HCT116 (cell line): Measurements from ENCODE around the gene FOXA2. TPM values are rescaled to one million over a fixed set of nuclear protein-coding genes. Genes with fewer than 3 reads are reported as not detected.

ENCODE experiments used
- ATAC-seq: fragments of 200-7000 bp; cut with Tn5 transposase; 2 replicates; pipeline ENCODE4 v1.9.1; 2020; ENCODE audit warnings: mild to moderate bottlenecking, moderate library complexity
- BruUV-seq: library from RNA; stranded (reverse); fragments of 400-500 nt; replicated peaks from 2 replicates; lab custom pipeline; 2021; lab: Mats Ljungman, UMichigan
- CTCF ChIA-PET: fragments of 300-600 bp; sonication (Branson Sonifier 250); formaldehyde crosslinking; loops from one replicate; lab custom pipeline; 2021; ENCODE audit warnings: antibody characterized with exemption; lab: Charles Lee
- POLR2A ChIA-PET: fragments of 300-600, 350-600 bp; sonication (Branson Sonifier 250); formaldehyde crosslinking; loops from one replicate; lab custom pipeline; 2021; ENCODE audit warnings: antibody characterized with exemption; lab: Charles Lee
- RAD21 ChIA-PET, 2 experiments: fragments of 300-600 bp; sonication (Branson Sonifier 250); formaldehyde crosslinking; loops; one replicate each; lab custom pipeline; 2023; ENCODE audit warnings: low total read pairs in 2 of 2; ENCODE audit not compliant: uncharacterized antibody in 2 of 2, unreplicated experiment in 2 of 2, low non-redundant PET in 1 of 2; lab: Charles Lee
- DNase-seq: peaks from one replicate; pipeline ENCODE4 v3.0.0-alpha.2; 2010; ENCODE audit warnings: low read depth, low spot score
- H2AFZ ChIP-seq: fragments of 200-600 bp; shearing (Covaris generic), sonication (generic); 2 replicates; pipeline ENCODE4 v1.6.1; 2017; ENCODE audit warnings: low read depth, mixed run types, mixed read lengths, antibody characterized with exemption, low read length; ENCODE audit not compliant: poor library complexity, severe bottlenecking
- H3K27ac ChIP-seq: 2 replicates; pipeline ENCODE4 v1.5.1; 2012; ENCODE audit warnings: low read depth, low read length
- H3K27me3 ChIP-seq: fragments of 200-600 bp; sonication (generic); 2 replicates; pipeline ENCODE4 v1.6.1; 2016; ENCODE audit warnings: mixed run types, low read length, mixed read lengths; ENCODE audit not compliant: insufficient read depth
- H3K36me3 ChIP-seq, 2 experiments: fragments of 200-500 bp in 1 of 2; fragments of 200-600 bp in 1 of 2; sonication (Bioruptor generic) in 1 of 2; sonication (generic) in 1 of 2; 2 replicates each; pipeline versions ENCODE4 v1.5.1 to v1.6.1; 2014 to 2016; ENCODE audit warnings: low read length in 2 of 2, inconsistent platforms in 1 of 2, mixed read lengths in 1 of 2, mixed run types in 1 of 2; ENCODE audit not compliant: insufficient read depth in 2 of 2, control insufficient read depth in 1 of 2
- H3K4me1 ChIP-seq, 2 experiments: fragments of 200-600 bp in 1 of 2; sonication (generic) in 1 of 2; 2 replicates each; pipeline versions ENCODE4 v1.5.1 to v1.6.1; 2012 to 2017; ENCODE audit warnings: low read length in 2 of 2, inconsistent platforms in 1 of 2, mild to moderate bottlenecking in 1 of 2, mixed read lengths in 1 of 2, mixed run types in 1 of 2, moderate library complexity in 1 of 2; ENCODE audit not compliant: insufficient read depth in 2 of 2, control insufficient read depth in 1 of 2
- H3K4me2 ChIP-seq: fragments of 200-600 bp; sonication (generic); 2 replicates; pipeline ENCODE4 v1.6.1; 2017; ENCODE audit warnings: mixed run types, low read length, mixed read lengths
- H3K4me3 ChIP-seq, 2 experiments: fragments of 200-600 bp in 1 of 2; sonication (generic) in 1 of 2; replicated peaks in 1 of 2; 2 replicates each; pipeline ENCODE4 v1.5.1; 2011 to 2016; ENCODE audit warnings: low read length in 2 of 2, control low read depth in 1 of 2, low read depth in 1 of 2, mild to moderate bottlenecking in 1 of 2, mixed read lengths in 1 of 2, mixed run types in 1 of 2
- H3K79me2 ChIP-seq: fragments of 200-600 bp; sonication (generic); 2 replicates; pipeline ENCODE4 v1.6.1; 2017; ENCODE audit warnings: mild to moderate bottlenecking, mixed run types, low read length, moderate library complexity, mixed read lengths; ENCODE audit not compliant: insufficient read depth
- H3K9ac ChIP-seq: fragments of 200-600 bp; sonication (generic); 2 replicates; pipeline ENCODE4 v1.6.1; 2016; ENCODE audit warnings: low read length, mixed read lengths
- H3K9me2 ChIP-seq: fragments of 200-600 bp; sonication (generic), shearing (Covaris generic); 2 replicates; pipeline ENCODE4 v1.6.1; 2017; ENCODE audit warnings: mixed run types, mild to moderate bottlenecking, moderate library complexity; ENCODE audit not compliant: insufficient read depth
- H3K9me3 ChIP-seq, 2 experiments: fragments of 200-500 bp in 1 of 2; fragments of 200-600 bp in 1 of 2; sonication (Bioruptor generic) in 1 of 2; sonication (generic) in 1 of 2; 2 replicates each; pipeline ENCODE4 v1.6.1; 2014 to 2017; ENCODE audit warnings: low read length in 2 of 2, mixed read lengths in 2 of 2, inconsistent platforms in 1 of 2, low read depth in 1 of 2, mild to moderate bottlenecking in 1 of 2, mixed run types in 1 of 2, moderate library complexity in 1 of 2; ENCODE audit not compliant: control insufficient read depth in 1 of 2, insufficient read depth in 1 of 2
- H4K20me1 ChIP-seq: fragments of 200-600 bp; sonication (generic), shearing (Covaris generic); 2 replicates; pipeline ENCODE4 v1.6.1; 2017; ENCODE audit warnings: mixed run types, mild to moderate bottlenecking, moderate library complexity; ENCODE audit not compliant: insufficient read depth
- ATF3 ChIP-seq: IDR thresholded peaks from 2 replicates; pipeline ENCODE4 v1.6.1; 2012
- CBX3 ChIP-seq: IDR thresholded peaks from 2 replicates; pipeline ENCODE4 v1.6.1; 2012; ENCODE audit warnings: low read depth
- CTCF ChIP-seq, 3 experiments: fragments of 200-600 bp in 1 of 3; sonication (generic) in 1 of 3; IDR thresholded peaks in 2 of 3; conservative IDR thresholded peaks in 1 of 3; 2 replicates each; pipeline ENCODE4 v1.5.1; 2012 to 2017; ENCODE audit warnings: low read depth in 2 of 3, low read length in 2 of 3, antibody characterized with exemption in 1 of 3, borderline replicate concordance in 1 of 3, control low read depth in 1 of 3, mild to moderate bottlenecking in 1 of 3, mixed read lengths in 1 of 3, mixed run types in 1 of 3, moderate library complexity in 1 of 3; ENCODE audit not compliant: insufficient read depth in 1 of 3
- EGR1 ChIP-seq: IDR thresholded peaks from 2 replicates; pipeline ENCODE4 v1.6.1; 2012; ENCODE audit warnings: low read depth
- ELF1 ChIP-seq: IDR thresholded peaks from 2 replicates; pipeline ENCODE4 v1.6.1; 2012; ENCODE audit warnings: low read depth, borderline replicate concordance
- EZH2 ChIP-seq: fragments of 200-600 bp; sonication (generic); IDR thresholded peaks from 2 replicates; pipeline ENCODE4 v1.6.1; 2017; ENCODE audit warnings: antibody characterized with exemption, mixed run types
- JUND ChIP-seq: IDR thresholded peaks from 2 replicates; pipeline ENCODE4 v1.6.1; 2012
- MAX ChIP-seq: IDR thresholded peaks from 2 replicates; pipeline ENCODE4 v1.6.1; 2012
- POLR2A ChIP-seq: IDR thresholded peaks from 2 replicates; pipeline ENCODE4 v1.7.0; 2011; ENCODE audit warnings: borderline replicate concordance; ENCODE audit not compliant: insufficient read depth, insufficient read length; ENCODE audit errors: extremely low read depth
- POLR2AphosphoS5 ChIP-seq: IDR thresholded peaks from 2 replicates; pipeline ENCODE4 v1.6.1; 2011; ENCODE audit warnings: mild to moderate bottlenecking, low read depth, low read length, moderate library complexity
- RAD21 ChIP-seq: IDR thresholded peaks from 2 replicates; pipeline ENCODE4 v1.6.1; 2012; ENCODE audit warnings: low read depth, mild to moderate bottlenecking
- REST ChIP-seq: IDR thresholded peaks from 2 replicates; pipeline ENCODE4 v1.6.1; 2012; ENCODE audit warnings: low read depth
- SIN3A ChIP-seq: IDR thresholded peaks from 2 replicates; pipeline ENCODE4 v1.6.1; 2012; ENCODE audit warnings: low read depth
- YY1 ChIP-seq: IDR thresholded peaks from 2 replicates; pipeline ENCODE4 v1.6.1; 2011; ENCODE audit warnings: low read length, low read depth, moderate library complexity, mild to moderate bottlenecking; ENCODE audit not compliant: insufficient replicate concordance; ENCODE audit errors: extremely low read depth
- ZNF274 ChIP-seq: fragments of 200-500 bp; sonication (Bioruptor generic); IDR thresholded peaks from 2 replicates; pipeline ENCODE4 v1.6.1; 2014; ENCODE audit warnings: mild to moderate bottlenecking, low read depth, low read length, inconsistent platforms
- intact Hi-C: fragments of 100-400 bp; cut with micrococcal nuclease; formaldehyde crosslinking; loops from 2 replicates; pipeline ENCODE4 v1.10.0; 2022
- total RNA-seq: library from RNA; stranded (reverse); gene quantifications from one replicate; pipeline ENCODE4 v1.2.1, GENCODE V29; 2021; ENCODE audit not compliant: unreplicated experiment

Gene FOXA2
- total RNA-seq, 1 experiment from 2014 or later, result 0.10 TPM

- no peak for TF ChIP-seq REST
- TF ChIP-seq, all 23 proteins: peak for 0
Observed at GRCh38 chr20:22576733-22577514, 7.4 kb downstream of the FOXA2 start (continued).

GRCh38 chr20:22576273-22576672 lies 8.1 kb downstream of the FOXA2 start:
- Histone ChIP-seq H3K36me3 (no peaks in the 10 kb centered on the region), H3K9me2 (no peaks in the 10 kb centered on the region), H2AFZ (no peak overlapping the region), H3K9me3 (no peaks in the 10 kb centered on the region), H3K4me1 (no peaks in the 10 kb centered on the region), H3K9ac (no peak overlapping the region), H3K27ac (no peak overlapping the region), H3K4me2 (no peak overlapping the region), H3K27me3 (no peaks in the 10 kb centered on the region), H3K4me3 (no peak overlapping the region), H3K79me2 (no peaks in the 10 kb centered on the region), H4K20me1 (no peaks in the 10 kb centered on the region)
- ATAC-seq (no peak), DNase-seq (no peak)
- POLR2A ChIA-PET, result no interaction called here
- intact Hi-C loops, result no loop called here
- CTCF ChIA-PET, result no interaction called here
- RAD21 ChIA-PET, result no interaction called here
- BruUV-seq, result no TSS peak
- no peak for TF ChIP-seq EGR1
- no peak for TF ChIP-seq ELF1
- TF ChIP-seq REST, result no peak
- TF ChIP-seq JUND, result no peak
- no peak for TF ChIP-seq CTCF (IDR thresholded peaks at IDR 0.05 in 2 of 3, conservative IDR thresholded peaks at IDR 0.05 in 1 of 3; ENCODE audit: borderline replicate concordance in 1 of 3, insufficient read depth in 1 of 3, low read depth in 2 of 3, low read length in 2 of 3)
- no peak for TF ChIP-seq SIN3A
- no peak for TF ChIP-seq ZNF274
- no peak for TF ChIP-seq RAD21
- TF ChIP-seq ATF3, result no peak
- TF ChIP-seq CBX3, result no peak
- no peak for TF ChIP-seq POLR2AphosphoS5
- TF ChIP-seq MAX, result no peak
- no peak for TF ChIP-seq EZH2
- TF ChIP-seq POLR2A, result no peak
- TF ChIP-seq YY1, result no peak
